HG03108 (cell line): Measurements from ENCODE around the gene LILRB4.
"Not testable (repeated sequence)": the region's sequence is repeated elsewhere in the genome, so short reads cannot be mapped to it uniquely, and the experiment has no call there.

Experiments used
- ATAC-seq: cut with Tn5 transposase; IDR thresholded peaks from one replicate; pipeline ENCODE4 v1.9.1; 2021; ENCODE audit warnings: moderate library complexity; ENCODE audit not compliant: unreplicated experiment

The LILRB4 gene

DNA sequence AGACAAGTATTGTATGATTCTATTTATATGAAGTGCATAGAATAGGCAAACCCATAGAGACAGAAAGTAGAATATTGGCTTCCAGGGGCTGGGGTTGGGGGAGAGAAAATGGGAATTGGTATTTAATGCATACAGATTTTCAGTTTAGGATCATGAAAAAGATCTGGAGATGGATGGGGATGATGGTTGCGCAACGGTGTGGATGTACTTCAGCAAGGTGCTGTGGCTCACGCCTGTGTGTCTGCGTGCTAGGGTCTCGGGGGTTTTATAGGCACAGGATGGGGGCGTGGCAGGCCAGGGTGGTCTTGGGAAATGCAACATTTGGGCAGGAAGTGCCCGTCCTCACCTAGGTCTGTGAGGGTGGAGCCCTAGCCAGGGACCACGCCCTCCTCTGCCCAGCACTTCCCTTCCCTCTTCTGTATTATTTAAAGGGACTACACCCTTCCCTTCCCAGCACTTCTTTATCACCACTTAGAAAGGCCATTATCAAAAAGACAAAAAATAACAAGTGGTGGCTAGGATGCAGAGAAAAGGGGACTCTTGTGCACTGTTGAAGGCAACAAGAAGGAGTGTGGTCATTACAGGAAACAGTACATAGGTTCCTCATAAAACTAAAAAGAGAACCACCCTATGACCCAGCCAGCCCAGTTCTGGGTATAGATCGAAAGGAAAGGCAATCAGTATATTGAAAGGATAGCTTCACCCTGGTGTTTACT lies 29.0 kb downstream of the LILRB4 start:
- ATAC-seq, result no peak

DNA sequence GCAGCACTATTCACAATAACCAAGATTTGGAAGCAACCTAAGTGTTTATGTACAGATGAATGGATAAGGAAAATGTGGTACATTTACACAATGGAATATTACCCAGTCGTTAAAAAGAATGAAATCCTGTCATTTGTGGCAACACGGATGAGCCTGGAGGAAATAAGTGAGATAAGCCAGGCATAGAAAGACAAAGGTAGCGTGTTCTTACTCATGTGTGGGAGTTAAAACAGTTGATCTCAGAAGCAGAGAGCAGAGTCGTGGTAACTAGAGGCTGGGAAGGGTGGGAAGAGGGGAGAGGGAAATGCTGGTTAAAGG lies 29.5 kb downstream of the LILRB4 start:
- ATAC-seq, result no peak

DNA sequence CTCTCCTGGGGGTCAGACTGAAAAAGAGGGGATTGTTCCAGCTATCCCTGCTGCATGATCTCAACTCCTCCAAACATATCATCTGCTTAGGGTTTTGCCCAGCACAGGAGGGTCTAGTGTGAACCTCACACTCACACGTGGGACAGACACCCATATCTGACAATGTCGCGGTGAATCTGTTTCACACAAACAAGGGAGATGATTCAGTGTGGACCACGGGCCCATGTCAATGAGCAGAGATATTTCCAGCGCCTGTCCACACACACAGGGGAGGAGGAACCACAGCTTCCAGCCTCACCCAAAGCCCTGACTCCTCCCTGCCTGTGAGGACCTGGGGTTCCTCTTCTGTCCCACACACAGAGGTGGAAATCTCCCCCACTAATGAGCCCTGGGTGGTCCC lies 31.9 kb downstream of the LILRB4 start:
- no peak for ATAC-seq

DNA sequence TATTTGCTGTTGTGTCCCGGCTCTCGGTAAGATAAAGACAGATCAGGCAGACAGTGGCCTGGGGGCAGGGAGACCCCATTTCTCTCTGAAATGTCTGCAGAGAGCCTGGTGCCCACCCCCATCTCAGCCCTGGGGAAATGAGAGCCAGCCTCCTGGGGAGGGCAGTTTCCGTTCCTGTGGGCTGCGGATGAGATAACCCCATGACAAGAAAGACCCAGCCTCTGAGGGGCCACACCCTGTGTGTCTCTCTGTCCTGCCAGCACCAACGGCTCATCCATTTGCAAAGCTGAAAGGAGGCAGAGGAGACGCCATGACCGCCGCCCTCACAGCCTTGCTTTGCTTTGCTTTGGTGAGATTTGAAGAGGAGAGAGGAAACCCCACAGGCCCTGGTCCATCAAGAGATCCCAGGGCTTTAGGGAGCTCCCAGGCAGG lies 33.3 kb downstream of the LILRB4 start:
- no peak for ATAC-seq

DNA sequence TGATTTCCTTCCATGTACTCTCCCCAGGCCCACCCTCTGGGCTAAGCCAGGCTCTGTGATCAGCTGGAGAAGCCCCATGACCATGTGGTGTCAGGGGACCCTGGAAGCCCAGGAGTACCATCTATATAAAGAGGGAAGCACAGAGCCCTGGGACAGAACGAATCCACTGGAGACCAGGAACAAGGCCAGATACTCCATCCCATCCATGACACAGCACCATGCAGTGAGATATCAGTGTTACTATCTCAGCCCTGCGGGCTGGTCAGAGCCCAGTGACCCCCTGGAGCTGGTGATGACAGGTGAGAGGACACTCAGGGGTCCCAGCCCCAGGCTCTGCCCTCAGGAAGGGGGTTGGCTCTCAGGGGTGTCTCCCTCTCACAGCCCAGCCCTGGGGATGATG lies 34.0 kb downstream of the LILRB4 start:
- no peak for ATAC-seq

DNA sequence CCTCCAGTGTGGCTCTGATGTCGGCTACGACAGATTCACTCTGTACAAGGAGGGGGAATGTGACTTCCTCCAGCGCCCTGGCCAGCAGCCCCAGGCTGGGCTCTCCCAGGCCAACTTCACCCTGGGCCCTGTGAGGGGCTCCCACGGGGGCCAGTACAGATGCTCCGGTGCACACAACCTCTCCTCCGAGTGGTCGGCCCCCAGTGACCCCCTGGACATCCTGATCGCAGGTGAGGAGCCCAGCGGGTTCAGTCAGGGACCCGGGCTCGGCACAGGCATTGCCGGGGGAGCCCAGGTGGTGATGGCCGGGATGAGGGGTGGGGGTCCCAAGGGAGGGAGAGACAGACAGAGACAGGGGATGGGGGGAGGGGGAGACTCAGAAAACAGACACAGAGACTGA lies 34.9 kb downstream of the LILRB4 start:
- ATAC-seq, result not testable (repeated sequence)

DNA sequence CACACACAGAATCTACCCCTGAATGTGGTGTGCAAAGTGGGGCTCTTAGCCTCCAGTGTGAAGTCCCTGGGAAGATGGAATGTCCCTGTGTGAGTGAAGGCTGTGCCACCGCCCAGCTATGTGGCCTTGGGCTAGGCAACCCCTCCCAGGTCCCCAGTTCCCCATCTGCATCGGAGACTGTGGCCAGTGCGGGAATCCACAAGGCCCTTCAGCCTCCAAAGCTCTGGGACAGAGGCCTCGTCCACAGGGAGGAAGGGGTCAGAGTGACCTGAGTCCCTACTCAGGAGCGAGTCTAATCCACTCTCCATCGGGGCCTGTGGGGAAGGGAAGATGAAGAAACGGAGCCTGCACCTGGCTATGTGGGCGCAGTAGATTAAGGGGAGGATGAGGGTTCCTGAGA lies 42.1 kb downstream of the LILRB4 start:
- no peak for ATAC-seq

DNA sequence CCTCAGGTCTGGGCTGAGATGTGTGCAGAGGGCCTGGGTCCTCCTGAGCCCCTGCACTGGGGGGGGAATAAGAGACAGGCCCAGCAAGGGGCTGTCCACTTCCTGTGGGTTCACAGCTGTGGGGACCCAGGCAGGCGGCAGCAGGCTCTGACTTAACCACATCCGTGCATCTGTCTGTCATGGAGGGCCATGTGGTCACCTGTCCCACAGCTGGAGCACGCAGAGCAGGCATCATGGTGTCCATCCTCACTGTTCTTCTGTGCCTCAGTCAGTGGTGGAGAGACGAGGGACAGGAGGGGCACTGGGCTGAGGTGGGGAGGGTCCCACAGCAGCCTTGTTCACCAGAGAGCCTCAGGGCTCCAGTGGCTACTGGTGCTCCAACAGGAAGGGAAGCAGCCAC lies 45.2 kb downstream of the LILRB4 start:
- ATAC-seq, result no peak

DNA sequence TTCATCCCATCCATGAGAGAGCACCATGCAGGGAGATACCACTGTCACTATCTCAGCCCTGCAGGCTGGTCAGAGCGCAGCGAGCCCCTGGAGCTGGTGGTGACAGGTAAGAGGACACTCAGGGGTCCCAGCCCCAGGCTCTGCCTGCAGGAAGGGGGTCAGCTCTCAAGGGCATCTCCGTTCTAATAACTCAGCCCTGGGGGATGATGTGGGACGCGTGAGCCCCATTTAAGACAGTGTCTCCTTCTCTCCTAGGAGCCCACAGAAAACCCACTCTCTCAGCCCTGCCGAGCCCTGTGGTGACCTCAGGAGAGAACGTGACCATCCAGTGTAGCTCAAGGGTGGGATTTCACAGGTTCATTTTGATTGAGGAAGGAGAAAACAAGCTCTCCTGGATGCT lies 46.0 kb downstream of the LILRB4 start:
- no peak for ATAC-seq

DNA sequence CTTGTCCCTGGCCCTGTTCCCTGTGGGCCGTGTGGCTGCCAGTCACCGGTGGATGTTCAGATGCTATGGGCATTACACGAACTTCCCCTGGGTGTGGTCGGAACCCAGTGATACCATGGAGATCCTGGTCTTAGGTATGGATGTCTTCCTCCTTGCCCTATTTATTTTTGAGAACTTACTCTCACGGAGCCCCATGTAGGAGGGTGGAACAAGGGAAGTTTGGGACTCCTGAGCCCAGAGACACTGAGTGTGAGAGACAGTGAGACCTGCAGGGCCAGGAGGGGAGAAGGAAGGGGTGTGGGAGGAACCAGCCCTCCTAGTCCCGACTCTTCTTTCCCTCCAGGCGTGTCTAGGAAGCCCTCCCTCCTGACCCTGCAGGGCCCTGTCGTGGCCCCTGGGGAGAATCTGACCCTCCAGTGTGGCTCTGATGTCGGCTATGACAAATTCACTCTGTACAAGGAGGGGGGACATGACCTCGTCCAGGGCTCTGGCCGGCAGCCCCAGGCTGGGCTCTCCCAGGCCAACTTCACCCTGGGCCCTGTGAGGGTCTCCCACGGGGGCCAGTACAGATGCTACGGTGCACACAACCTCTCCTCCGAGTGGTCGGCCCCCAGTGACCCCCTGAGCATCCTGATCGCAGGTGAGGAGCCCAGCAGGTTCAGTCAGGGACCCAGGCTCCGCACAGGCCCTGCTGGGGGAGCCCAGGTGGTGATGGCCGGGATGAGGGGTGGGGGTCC lies 46.6 kb downstream of the LILRB4 start:
- ATAC-seq, result no peak

DNA sequence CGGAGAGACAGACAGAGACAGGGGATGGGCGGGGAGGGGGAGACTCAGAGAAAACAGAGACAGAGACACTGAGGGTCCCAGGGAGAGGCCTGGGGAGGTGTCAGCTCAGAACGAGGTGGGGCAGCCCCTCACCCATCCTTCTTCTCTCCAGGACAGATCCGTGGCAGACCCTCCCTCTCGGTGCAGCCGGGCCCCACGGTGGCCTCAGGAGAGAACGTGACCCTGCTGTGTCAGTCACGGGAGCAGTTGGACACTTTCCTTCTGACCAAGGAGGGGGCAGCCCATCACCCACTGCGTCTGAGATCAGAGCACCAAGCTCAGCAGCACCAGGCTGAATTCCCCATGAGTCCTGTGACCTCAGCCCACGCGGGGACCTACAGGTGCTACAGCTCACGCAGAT lies 47.2 kb downstream of the LILRB4 start:
- ATAC-seq, result not testable (repeated sequence)
